Measurements from ENCODE around the gene FYB1. TPM values are rescaled to one million over a fixed set of nuclear protein-coding genes. Genes with fewer than 3 reads are reported as not detected.

FYB1 gene
- total RNA-seq, 1 experiment from 2014 or later, result 1.1 TPM

DNA sequence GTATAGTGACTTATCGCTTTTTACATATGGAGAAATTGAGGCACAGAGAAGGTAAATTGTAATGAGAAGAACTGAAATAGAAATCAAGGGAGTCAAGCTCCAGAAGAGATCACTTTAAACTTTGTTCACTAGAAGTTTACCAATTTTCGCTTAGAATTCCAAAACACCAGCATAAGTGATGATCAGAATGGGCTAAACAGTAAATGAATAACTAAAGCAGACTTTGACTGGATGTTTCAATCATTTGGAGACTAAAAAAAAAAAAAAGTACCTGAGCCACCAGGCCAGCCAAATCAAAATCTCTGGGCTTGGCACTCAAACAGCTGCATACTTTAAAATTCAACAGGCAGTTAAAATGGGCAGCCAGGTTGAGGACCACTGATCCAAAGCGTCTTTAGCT, 38.2 kb upstream of the FYB1 start:
- ChIA-PET POLR2A (ENCODE audit: unreplicated experiment) (no interaction called here), CTCF (no interaction called here)
- Histone ChIP-seq H3F3A (ENCODE audit: low read length, unreplicated experiment) (no peaks in the 10 kb centered on the region), H3K4me3 (ENCODE audit: low read length) (no peak overlapping the region), H2AFZ (ENCODE audit: low read length) (no peak overlapping the region), H3K9me3 (ENCODE audit: low read length) (no peaks in the 10 kb centered on the region), H3K79me2 (ENCODE audit: low read length) (no peaks in the 10 kb centered on the region), H3K4me2 (ENCODE audit: low read length) (no peak overlapping the region), H3K4me1 (ENCODE audit: insufficient read depth, low read length) (peaks cover 20% of the 10 kb centered on the region), H4K20me1 (ENCODE audit: low read length) (no peaks in the 10 kb centered on the region), H3K27me3 (ENCODE audit: low read length) (no peaks in the 10 kb centered on the region), H3K9me2 (replicated peaks; ENCODE audit: low read length) (no peaks in the 10 kb centered on the region), H3K27ac (ENCODE audit: low read length) (no peak overlapping the region), H3K9ac (ENCODE audit: low read length) (no peak overlapping the region), H3K36me3 (ENCODE audit: low read depth, low read length) (no peaks in the 10 kb centered on the region)
- TF ChIP-seq, protein P1, sequence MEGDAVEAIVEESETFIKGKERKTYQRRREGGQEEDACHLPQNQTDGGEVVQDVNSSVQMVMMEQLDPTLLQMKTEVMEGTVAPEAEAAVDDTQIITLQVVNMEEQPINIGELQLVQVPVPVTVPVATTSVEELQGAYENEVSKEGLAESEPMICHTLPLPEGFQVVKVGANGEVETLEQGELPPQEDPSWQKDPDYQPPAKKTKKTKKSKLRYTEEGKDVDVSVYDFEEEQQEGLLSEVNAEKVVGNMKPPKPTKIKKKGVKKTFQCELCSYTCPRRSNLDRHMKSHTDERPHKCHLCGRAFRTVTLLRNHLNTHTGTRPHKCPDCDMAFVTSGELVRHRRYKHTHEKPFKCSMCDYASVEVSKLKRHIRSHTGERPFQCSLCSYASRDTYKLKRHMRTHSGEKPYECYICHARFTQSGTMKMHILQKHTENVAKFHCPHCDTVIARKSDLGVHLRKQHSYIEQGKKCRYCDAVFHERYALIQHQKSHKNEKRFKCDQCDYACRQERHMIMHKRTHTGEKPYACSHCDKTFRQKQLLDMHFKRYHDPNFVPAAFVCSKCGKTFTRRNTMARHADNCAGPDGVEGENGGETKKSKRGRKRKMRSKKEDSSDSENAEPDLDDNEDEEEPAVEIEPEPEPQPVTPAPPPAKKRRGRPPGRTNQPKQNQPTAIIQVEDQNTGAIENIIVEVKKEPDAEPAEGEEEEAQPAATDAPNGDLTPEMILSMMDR (conservative IDR thresholded peaks at IDR 0.05; ENCODE audit: low read depth, low read length), result no peak
- TF ChIP-seq EZH2 (IDR thresholded peaks at IDR 0.05; ENCODE audit: low read length, unreplicated experiment) (no peak), EZH2phosphoT487 (IDR thresholded peaks at IDR 0.05; ENCODE audit: borderline replicate concordance, low read length) (no peak)
- ATAC-seq (no peak), DNase-seq (no peak)
- BruUV-seq (replicated peaks), result no TSS peak
- intact Hi-C loops (cut with micrococcal nuclease), result no loop called here

DNA sequence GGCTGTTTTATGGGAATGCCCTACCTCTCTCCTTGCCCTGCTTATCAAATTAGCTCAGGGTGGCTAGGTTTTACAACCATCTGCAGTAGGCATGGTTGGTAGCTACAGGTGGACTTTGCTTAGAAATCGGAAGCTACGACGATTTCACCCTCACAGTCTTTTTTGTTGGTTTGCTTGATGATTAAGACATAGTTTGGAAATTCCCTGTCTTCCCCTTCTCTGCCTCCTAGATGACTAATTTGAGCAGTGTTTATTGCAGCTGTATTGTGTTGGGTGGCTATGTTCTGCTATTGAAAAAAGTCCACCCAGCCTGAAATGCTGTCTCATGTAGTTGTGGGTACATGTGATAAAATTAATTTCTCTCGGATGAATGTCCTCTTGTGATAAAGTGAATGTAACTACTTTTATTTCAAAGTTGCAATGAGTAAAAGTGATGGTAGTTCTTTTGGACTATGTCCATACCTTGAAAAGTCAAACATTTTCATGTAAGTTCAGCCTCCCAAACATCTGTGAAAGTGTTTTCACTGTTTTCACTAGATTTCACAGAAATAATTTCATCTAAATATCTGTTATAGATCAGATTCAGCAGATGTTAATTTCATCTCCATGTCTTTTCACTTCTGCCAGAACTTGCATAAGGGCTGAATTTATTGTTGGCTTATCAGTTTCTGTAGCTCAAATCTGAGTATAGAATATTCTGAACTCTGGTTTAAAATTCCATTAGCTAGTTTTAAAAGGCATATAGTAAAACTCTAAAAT, 37.3 kb upstream of the FYB1 start:
- Histone ChIP-seq H4K20me1 (ENCODE audit: low read length) (no peaks in the 10 kb centered on the region), H3K79me2 (ENCODE audit: low read length) (no peaks in the 10 kb centered on the region), H3F3A (ENCODE audit: low read length, unreplicated experiment) (no peaks in the 10 kb centered on the region), H3K4me2 (ENCODE audit: low read length) (peak overlapping the region; percentile 45), H3K9me3 (ENCODE audit: low read length) (no peaks in the 10 kb centered on the region), H3K9me2 (replicated peaks; ENCODE audit: low read length) (no peaks in the 10 kb centered on the region), H3K27me3 (ENCODE audit: low read length) (no peaks in the 10 kb centered on the region), H3K36me3 (ENCODE audit: low read depth, low read length) (no peaks in the 10 kb centered on the region), H3K4me3 (ENCODE audit: low read length) (no peak overlapping the region), H3K9ac (ENCODE audit: low read length) (no peak overlapping the region), H3K27ac (ENCODE audit: low read length) (peak overlapping the region; percentile 49), H3K4me1 (ENCODE audit: insufficient read depth, low read length) (peaks cover 20% of the 10 kb centered on the region), H2AFZ (ENCODE audit: low read length) (0 out of 2 replicates have a peak overlapping the region, but pooled peaks have one; percentile 14)
- ATAC-seq (peak; percentile 98), DNase-seq (peak; percentile 86)
- intact Hi-C loops (cut with micrococcal nuclease), result no loop called here
- CTCF ChIA-PET, result no interaction called here
- POLR2A ChIA-PET (ENCODE audit: unreplicated experiment), result no interaction called here
- no TSS peak for BruUV-seq (replicated peaks)
- TF ChIP-seq EZH2 (IDR thresholded peaks at IDR 0.05; ENCODE audit: low read length, unreplicated experiment) (no peak), EZH2phosphoT487 (IDR thresholded peaks at IDR 0.05; ENCODE audit: borderline replicate concordance, low read length) (no peak)
- TF ChIP-seq, protein P1 (conservative IDR thresholded peaks at IDR 0.05; ENCODE audit: low read depth, low read length), result no peak

GRCh38 chr5:39255406-39255805, 36.0 kb upstream of the FYB1 start:
- H3K4me1 ChIP-seq (ENCODE audit: insufficient read depth, low read length), result peaks cover 20% of the 10 kb centered on the region
- H3K4me2 ChIP-seq (ENCODE audit: low read length), result no peak overlapping the region
- no peaks in the 10 kb centered on the region for H4K20me1 ChIP-seq (ENCODE audit: low read length)
- no peak for DNase-seq
- no peaks in the 10 kb centered on the region for H3K79me2 ChIP-seq (ENCODE audit: low read length)
- TF ChIP-seq, protein P1 (conservative IDR thresholded peaks at IDR 0.05; ENCODE audit: low read depth, low read length), result no peak
- no peak for TF ChIP-seq EZH2phosphoT487 (IDR thresholded peaks at IDR 0.05; ENCODE audit: borderline replicate concordance, low read length)
- TF ChIP-seq EZH2 (IDR thresholded peaks at IDR 0.05; ENCODE audit: low read length, unreplicated experiment), result no peak
- no peaks in the 10 kb centered on the region for H3K9me2 ChIP-seq (replicated peaks; ENCODE audit: low read length)
- no peak overlapping the region for H3K4me3 ChIP-seq (ENCODE audit: low read length)
- no peaks in the 10 kb centered on the region for H3K27me3 ChIP-seq (ENCODE audit: low read length)
- intact Hi-C loops (cut with micrococcal nuclease), result no loop called here
- no peaks in the 10 kb centered on the region for H3K9me3 ChIP-seq (ENCODE audit: low read length)
- BruUV-seq (replicated peaks), result no TSS peak
- no peak overlapping the region for H3K9ac ChIP-seq (ENCODE audit: low read length)
- H2AFZ ChIP-seq (ENCODE audit: low read length), result no peak overlapping the region
- no peaks in the 10 kb centered on the region for H3K36me3 ChIP-seq (ENCODE audit: low read depth, low read length)
- H3K27ac ChIP-seq (ENCODE audit: low read length), result no peak overlapping the region
- POLR2A ChIA-PET (ENCODE audit: unreplicated experiment), result no interaction called here
- no peak for ATAC-seq
- H3F3A ChIP-seq (ENCODE audit: low read length, unreplicated experiment), result no peaks in the 10 kb centered on the region
- CTCF ChIA-PET, result no interaction called here

All from PC-3 (cell line).